Panc1 (cell line): ENCODE measurements around the gene TMEM132C. TPM values are rescaled to one million over a fixed set of nuclear protein-coding genes. Genes with fewer than 3 reads are reported as not detected.

Experiments
- ATAC-seq: fragments of 200-7000 bp; cut with Tn5 transposase; 2 replicates; pipeline ENCODE4 v1.9.1; 2020; ENCODE audit warnings: mild to moderate bottlenecking, moderate library complexity
- BruUV-seq: library from RNA; stranded (reverse); fragments of 400-500 nt; replicated peaks from 2 replicates; lab custom pipeline; 2021; lab: Mats Ljungman, UMichigan
- CTCF ChIA-PET: fragments of 300-600 bp; sonication (Branson Sonifier 250); formaldehyde crosslinking; loops from one replicate; lab custom pipeline; 2022; ENCODE audit warnings: antibody characterized with exemption; lab: Charles Lee
- POLR2A ChIA-PET: fragments of 300-600 bp; sonication (Branson Sonifier 250); formaldehyde crosslinking; loops from one replicate; lab custom pipeline; 2022; ENCODE audit warnings: antibody characterized with exemption; lab: Charles Lee
- DNase-seq: peaks from one replicate; pipeline ENCODE4 v3.0.0-alpha.2; 2010; ENCODE audit warnings: low read depth, low spot score
- H3K27ac ChIP-seq: 2 replicates; pipeline ENCODE4 v1.5.1; 2011; ENCODE audit warnings: mild to moderate bottlenecking, low read length, inconsistent platforms
- H3K27me3 ChIP-seq: fragments of 200-500 bp; sonication (Bioruptor generic); 2 replicates; pipeline ENCODE4 v1.6.0; 2014; ENCODE audit warnings: low read length, inconsistent platforms; ENCODE audit not compliant: control insufficient read depth, insufficient read depth
- H3K36me3 ChIP-seq: fragments of 200-500 bp; sonication (Bioruptor generic); 2 replicates; pipeline ENCODE4 v1.5.1; 2014; ENCODE audit warnings: inconsistent platforms, mild to moderate bottlenecking, low read length, moderate library complexity; ENCODE audit not compliant: control insufficient read depth, insufficient read depth
- H3K4me1 ChIP-seq: 2 replicates; pipeline ENCODE4 v1.5.1; 2011; ENCODE audit warnings: inconsistent platforms, mild to moderate bottlenecking, low read length, moderate library complexity; ENCODE audit not compliant: control insufficient read depth, insufficient read depth
- H3K4me3 ChIP-seq, 2 experiments: 2 replicates each; pipeline ENCODE4 v1.5.1; 2011 to 2012; ENCODE audit warnings: low read depth in 2 of 2, low read length in 2 of 2, mild to moderate bottlenecking in 2 of 2, inconsistent platforms in 1 of 2, moderate library complexity in 1 of 2
- H3K9me3 ChIP-seq: fragments of 200-500 bp; sonication (Bioruptor generic); 2 replicates; pipeline ENCODE4 v1.5.1; 2014; ENCODE audit warnings: low read depth, mild to moderate bottlenecking, inconsistent platforms, low read length, moderate library complexity; ENCODE audit not compliant: control insufficient read depth, insufficient read depth
- POLR2AphosphoS5 ChIP-seq: IDR thresholded peaks from 2 replicates; pipeline ENCODE4 v1.6.1; 2012; ENCODE audit warnings: mild to moderate bottlenecking, low read depth, low read length, moderate library complexity
- SIN3A ChIP-seq: IDR thresholded peaks from 2 replicates; pipeline ENCODE4 v1.6.1; 2012; ENCODE audit warnings: low read depth, mild to moderate bottlenecking, low read length, moderate library complexity, borderline replicate concordance; ENCODE audit not compliant: insufficient read depth
- TCF7L2 ChIP-seq: IDR thresholded peaks from 2 replicates; pipeline ENCODE4 v1.6.1; 2011; ENCODE audit warnings: mild to moderate bottlenecking, low read depth, low read length, inconsistent platforms
- in situ Hi-C: cut with HindIII; loops from 2 replicates; pipeline ENCODE4 v1.10.0; 2016; ENCODE audit warnings: low sequenced_read_pairs, low pct_unique_long_range_greater_than_20kb
- intact Hi-C: fragments of 100-400 bp; cut with micrococcal nuclease; formaldehyde crosslinking; loops from one replicate; pipeline ENCODE4 v1.10.0; 2022; ENCODE audit not compliant: unreplicated experiment
- total RNA-seq: library from RNA; stranded (reverse); gene quantifications from one replicate; pipeline ENCODE4 v1.2.1, GENCODE V29; 2021; ENCODE audit not compliant: unreplicated experiment
- TF ChIP-seq, protein P1 (sequence below), 2 experiments: IDR thresholded peaks; 2 replicates each; pipeline ENCODE4 v1.6.1; 2011 to 2012; ENCODE audit warnings: low read depth in 2 of 2, control low read depth in 1 of 2, low read length in 1 of 2, mild to moderate bottlenecking in 1 of 2, moderate library complexity in 1 of 2; ENCODE audit not compliant: insufficient read depth in 1 of 2
- TF ChIP-seq, protein P2 (sequence below): fragments of 450-650 bp; IDR thresholded peaks from 2 replicates; pipeline ENCODE4 v1.5.1; 2017; ENCODE audit warnings: mild to moderate bottlenecking

The TMEM132C gene
- total RNA-seq, 1 experiment from 2014 or later, result not detected

DNA sequence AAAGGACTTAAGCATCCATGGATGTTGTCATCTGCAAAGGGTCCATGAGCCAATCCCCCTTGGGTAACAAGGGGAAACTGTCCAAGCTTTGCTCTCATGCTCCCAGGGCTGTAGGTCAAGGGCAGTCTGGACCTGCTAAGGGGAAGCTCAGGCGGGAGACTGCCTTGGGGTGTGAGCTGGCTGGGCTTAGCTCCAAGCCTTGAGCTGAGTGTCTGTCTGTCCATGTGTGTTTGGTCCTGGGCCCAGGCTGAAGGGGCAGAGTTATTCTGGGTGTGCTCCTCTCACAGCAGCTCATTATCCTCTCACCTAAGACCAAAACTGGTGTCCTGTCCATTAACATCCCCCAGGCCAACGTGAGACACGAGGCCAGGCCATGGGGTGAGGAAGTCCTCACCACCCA is 282.0 kb downstream of the TMEM132C start:
- DNase-seq, result no peak
- no TSS peak for BruUV-seq
- intact Hi-C loops (no loop called here), in situ Hi-C loops (no loop called here)
- Histone ChIP-seq H3K36me3 (no peaks in the 10 kb centered on the region), H3K27me3 (peaks cover 2% of the 10 kb centered on the region; the same call in 1 of the 2 replicates), H3K27ac (no peak overlapping the region), H3K9me3 (no peaks in the 10 kb centered on the region), H3K4me1 (no peaks in the 10 kb centered on the region), H3K4me3 (no peak overlapping the region)
- CTCF ChIA-PET, result no interaction called here
- POLR2A ChIA-PET, result no interaction called here
- ATAC-seq, result no peak
- TF ChIP-seq, protein P1, sequence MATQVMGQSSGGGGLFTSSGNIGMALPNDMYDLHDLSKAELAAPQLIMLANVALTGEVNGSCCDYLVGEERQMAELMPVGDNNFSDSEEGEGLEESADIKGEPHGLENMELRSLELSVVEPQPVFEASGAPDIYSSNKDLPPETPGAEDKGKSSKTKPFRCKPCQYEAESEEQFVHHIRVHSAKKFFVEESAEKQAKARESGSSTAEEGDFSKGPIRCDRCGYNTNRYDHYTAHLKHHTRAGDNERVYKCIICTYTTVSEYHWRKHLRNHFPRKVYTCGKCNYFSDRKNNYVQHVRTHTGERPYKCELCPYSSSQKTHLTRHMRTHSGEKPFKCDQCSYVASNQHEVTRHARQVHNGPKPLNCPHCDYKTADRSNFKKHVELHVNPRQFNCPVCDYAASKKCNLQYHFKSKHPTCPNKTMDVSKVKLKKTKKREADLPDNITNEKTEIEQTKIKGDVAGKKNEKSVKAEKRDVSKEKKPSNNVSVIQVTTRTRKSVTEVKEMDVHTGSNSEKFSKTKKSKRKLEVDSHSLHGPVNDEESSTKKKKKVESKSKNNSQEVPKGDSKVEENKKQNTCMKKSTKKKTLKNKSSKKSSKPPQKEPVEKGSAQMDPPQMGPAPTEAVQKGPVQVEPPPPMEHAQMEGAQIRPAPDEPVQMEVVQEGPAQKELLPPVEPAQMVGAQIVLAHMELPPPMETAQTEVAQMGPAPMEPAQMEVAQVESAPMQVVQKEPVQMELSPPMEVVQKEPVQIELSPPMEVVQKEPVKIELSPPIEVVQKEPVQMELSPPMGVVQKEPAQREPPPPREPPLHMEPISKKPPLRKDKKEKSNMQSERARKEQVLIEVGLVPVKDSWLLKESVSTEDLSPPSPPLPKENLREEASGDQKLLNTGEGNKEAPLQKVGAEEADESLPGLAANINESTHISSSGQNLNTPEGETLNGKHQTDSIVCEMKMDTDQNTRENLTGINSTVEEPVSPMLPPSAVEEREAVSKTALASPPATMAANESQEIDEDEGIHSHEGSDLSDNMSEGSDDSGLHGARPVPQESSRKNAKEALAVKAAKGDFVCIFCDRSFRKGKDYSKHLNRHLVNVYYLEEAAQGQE (IDR thresholded peaks at IDR 0.05; ENCODE audit: insufficient read depth in 1 of 2, low read depth in 2 of 2, low read length in 1 of 2), result no peak
- TF ChIP-seq, protein P2, sequence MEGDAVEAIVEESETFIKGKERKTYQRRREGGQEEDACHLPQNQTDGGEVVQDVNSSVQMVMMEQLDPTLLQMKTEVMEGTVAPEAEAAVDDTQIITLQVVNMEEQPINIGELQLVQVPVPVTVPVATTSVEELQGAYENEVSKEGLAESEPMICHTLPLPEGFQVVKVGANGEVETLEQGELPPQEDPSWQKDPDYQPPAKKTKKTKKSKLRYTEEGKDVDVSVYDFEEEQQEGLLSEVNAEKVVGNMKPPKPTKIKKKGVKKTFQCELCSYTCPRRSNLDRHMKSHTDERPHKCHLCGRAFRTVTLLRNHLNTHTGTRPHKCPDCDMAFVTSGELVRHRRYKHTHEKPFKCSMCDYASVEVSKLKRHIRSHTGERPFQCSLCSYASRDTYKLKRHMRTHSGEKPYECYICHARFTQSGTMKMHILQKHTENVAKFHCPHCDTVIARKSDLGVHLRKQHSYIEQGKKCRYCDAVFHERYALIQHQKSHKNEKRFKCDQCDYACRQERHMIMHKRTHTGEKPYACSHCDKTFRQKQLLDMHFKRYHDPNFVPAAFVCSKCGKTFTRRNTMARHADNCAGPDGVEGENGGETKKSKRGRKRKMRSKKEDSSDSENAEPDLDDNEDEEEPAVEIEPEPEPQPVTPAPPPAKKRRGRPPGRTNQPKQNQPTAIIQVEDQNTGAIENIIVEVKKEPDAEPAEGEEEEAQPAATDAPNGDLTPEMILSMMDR, result no peak
- no peak for TF ChIP-seq SIN3A
- TF ChIP-seq POLR2AphosphoS5, result no peak
- TF ChIP-seq TCF7L2, result no peak

DNA sequence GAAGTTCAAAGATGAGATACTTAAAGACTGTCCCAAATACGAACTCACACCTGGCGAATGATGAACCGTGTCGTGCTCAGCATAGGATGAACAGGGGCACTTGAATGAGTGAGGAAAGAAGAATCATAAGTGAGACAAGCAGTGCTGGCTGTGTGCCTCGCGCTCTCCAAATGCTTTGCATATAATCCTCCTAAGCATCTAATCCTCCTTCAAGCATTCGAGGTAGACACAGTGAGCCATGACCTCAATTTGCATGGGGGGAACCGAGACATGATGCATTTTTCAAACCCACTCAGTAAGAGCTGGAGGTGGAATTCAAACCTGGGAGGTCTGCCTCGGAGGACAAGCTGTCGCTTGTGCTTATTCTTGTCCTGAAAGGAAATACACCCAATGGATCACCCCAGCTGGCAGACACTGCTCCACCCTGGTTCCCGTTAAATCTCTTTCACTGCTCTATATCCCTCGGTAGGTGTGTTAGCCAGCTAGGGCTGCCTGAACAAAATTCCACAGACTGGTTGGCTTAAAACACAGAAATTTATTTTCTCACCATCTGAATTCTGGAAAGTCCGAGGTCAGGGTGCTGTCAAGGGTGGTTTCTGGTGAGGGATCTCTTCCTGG is 282.7 kb downstream of the TMEM132C start:
- in situ Hi-C loops, result no loop called here
- Histone ChIP-seq H3K27me3 (peaks cover 2% of the 10 kb centered on the region; the same call in 1 of the 2 replicates), H3K27ac (no peak overlapping the region), H3K4me3 (no peak overlapping the region), H3K36me3 (no peaks in the 10 kb centered on the region), H3K4me1 (no peaks in the 10 kb centered on the region), H3K9me3 (no peaks in the 10 kb centered on the region)
- ATAC-seq (no peak), DNase-seq (no peak)
- CTCF ChIA-PET, result no interaction called here
- intact Hi-C loops, result no loop called here
- TF ChIP-seq, protein P1 (IDR thresholded peaks at IDR 0.05; ENCODE audit: insufficient read depth in 1 of 2, low read depth in 2 of 2, low read length in 1 of 2), result no peak
- TF ChIP-seq, protein P2, result no peak
- TF ChIP-seq TCF7L2 (no peak), POLR2AphosphoS5 (no peak), SIN3A (no peak)
- BruUV-seq, result no TSS peak
- POLR2A ChIA-PET, result no interaction called here
